HG03469 (cell line): ENCODE results near the gene SRGN.
"Not testable (repeated sequence)": the region's sequence is repeated elsewhere in the genome, so short reads cannot be mapped to it uniquely, and the experiment has no call there.

Experiments used
- ATAC-seq: cut with Tn5 transposase; IDR thresholded peaks from one replicate; pipeline ENCODE4 v1.9.1; 2021; ENCODE audit warnings: mild to moderate bottlenecking, moderate library complexity, moderate number of reproducible peaks; ENCODE audit not compliant: unreplicated experiment

The SRGN gene

DNA sequence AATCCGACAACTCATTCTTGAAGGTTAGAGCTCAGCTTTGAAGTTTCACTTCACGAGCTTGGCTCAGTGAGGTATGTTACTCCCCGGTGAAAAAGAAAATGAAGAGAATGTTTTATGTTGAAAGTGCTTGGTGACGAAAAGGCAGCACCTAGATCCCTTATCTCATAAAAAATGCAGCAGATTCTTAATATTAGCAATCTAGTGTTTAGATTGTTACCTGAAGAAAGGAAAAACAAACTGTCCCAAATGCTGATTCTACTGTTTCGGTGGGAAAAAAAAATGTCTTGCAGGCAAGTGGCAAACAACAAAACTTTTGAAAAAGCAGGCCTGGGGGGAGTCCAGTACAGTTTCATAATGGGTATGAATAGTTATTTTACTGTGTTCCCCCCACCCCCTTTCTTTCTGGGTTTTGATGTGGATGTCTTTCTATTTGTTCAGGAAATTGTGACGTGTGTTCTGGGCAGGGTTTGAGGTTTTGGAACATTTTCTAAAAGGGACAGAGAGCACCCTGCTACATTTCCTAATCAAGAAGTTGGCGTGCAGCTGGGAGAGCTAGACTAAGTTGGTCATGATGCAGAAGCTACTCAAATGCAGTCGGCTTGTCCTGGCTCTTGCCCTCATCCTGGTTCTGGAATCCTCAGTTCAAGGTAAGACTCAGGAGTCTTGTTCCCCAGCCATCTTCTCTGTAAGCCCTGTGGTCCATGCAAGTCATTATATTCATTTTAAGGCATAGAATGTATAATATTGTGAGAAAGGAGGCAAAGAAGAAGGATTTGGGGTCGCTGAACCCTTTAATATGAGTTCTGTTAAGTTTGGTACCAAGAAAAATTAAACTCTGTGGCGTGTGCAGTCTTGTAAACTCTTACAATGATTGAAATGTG, at the start of gene SRGN:
Gene SRGN, plus strand, starts transcription at position 514 of the 881 bp plus-strand sequence. Its CDS starts 55 bp downstream, at position 569.
- peak; percentile 40 for ATAC-seq

DNA sequence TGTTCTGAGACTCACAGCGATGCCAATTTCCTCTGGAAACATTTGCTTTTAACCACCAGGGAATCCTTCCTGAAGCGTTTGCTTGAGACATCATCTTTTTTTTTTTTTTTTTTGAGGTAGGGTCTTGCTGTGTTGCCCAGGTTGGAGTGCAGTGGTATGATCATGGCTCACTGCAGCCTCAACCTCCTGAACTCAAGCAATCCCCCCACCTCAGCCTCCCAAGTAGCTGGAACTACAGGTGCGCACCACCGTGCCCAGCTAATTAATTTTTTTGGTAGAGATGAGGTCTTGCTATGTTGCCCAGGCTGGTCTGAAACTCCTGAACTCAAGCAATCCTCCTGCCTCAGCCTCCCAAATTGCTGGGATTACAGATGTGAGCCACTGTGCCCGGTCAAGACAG, 47.0 kb upstream of the SRGN start:
- not testable (repeated sequence) for ATAC-seq

- ATAC-seq, result no peak
Measured at GRCh38 chr10:69042417-69042816, 45.5 kb upstream of the SRGN start.

DNA sequence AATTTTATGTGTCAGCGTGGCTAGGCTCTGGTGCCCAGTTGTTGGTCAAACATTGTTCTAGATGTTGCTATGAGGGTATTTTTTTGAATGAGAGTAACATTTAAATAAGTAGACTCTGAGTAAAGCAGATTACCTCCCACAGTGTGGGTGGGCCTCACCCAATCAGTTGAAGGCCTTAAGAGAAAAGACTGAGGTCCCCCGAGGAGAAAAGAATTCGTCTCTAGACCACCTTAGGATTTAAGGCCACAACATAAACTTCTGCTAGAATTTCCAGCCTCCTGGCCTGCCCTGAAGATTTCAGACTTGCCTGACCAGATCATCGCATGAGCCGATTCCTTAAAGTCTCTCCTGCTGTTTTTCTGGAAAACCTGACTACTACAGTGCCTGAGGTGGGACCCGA, 45.1 kb upstream of the SRGN start:
- no peak for ATAC-seq

- ATAC-seq, result no peak
Measured at GRCh38 chr10:69043931-69044531, 43.9 kb upstream of the SRGN start.

DNA sequence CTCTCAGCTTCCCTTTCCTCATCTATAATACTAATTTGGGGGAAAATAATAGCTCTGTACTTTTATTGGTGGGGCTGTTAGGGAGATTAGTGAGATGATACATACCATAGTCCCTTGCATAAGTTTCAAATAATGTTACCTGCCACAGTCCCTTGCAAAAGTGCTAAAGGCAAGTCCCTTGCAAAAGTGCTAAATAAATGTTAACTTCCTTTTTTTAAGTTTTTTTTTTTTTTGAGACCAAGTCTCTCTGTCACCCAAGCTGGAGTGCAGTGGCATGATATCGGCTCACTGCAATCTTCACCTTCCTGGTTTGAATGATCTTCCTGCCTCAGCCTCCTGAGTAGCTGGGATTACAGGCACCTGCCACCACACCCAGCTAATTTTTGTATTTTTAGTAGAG, 43.4 kb upstream of the SRGN start:
- ATAC-seq, result no peak

DNA sequence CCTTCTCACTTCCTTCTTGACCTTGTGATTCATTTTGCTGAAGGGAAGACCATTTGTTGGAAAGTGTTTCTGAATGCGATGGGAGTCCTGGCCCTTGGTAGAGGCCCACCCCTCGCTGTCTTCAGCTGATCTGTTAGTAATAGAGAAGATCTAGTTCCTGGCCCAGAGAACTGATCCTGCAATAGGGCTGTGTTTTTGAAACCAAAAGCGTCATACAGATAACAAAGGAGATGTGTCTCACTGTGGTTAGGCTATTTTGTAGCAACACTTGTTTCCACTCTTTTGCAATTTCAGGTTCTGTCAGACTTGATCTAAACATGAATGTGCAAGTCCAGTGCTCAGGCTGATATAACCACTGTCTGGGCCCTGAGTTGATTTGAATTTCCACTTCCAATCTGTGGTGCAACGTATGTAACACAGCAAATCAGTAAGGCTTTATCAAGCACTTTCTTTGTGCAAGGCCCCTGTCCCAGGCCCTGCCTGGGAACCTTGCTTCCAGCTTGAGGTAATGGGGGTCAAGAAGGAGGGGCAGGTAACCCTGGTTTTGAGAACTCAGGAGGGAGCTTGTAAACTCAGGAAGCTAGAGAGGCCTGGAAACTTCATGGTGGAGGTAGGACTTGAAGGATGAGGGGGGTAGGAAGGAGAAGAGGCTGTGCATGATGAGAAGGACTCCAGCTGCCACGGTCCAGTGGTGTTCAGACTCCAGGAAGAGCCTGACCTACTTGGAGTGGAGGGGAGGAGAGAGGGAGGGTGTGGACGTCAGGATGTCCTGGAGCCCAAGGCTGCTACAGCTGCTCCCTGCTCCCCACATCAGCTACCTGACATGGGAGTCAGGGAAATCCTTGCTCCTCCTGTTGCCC, 42.2 kb upstream of the SRGN start:
- peak; percentile 56 for ATAC-seq

- no peak for ATAC-seq
Measured at GRCh38 chr10:69047111-69047832, 40.6 kb upstream of the SRGN start.

DNA sequence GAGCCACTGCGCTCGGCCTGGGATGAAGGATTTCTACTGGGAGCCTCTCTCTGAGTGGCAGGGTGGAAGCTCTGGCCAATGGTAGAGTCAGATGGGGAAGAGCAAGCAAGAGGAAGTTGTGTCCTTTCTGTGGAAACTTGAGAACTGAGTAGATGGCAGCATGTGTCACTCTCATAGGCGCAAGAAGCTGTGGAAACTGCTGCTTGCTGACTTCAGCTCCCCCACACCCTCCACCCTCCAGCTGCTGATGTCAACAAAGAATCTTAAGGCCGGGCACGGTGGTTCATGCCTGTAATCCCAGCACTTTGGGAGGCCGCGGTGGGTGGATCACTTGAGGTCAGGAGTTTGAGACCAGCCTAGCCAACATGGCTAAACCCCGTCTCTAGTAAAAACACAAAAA, 39.8 kb upstream of the SRGN start:
- no peak for ATAC-seq

DNA sequence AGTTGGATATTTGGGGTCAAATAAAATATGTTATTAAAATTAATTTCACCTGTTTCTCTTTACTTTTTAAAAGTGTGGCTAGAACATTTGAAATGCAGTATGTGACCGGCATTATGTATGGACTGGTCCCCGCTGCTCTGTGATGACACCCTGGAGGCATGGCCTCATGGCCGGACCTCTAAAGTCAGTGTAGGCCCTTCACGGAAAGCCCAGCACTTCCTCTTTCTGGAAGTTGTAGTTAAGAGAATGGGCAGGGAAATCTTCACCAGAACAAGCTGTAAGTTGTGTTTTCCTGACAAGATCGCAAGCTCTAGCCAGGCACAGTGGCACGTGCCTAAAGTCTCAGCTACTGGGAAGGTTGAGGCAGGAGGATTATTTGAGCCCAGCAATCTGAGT, 38.3 kb upstream of the SRGN start:
- ATAC-seq, result no peak

- no peak for ATAC-seq
Measured at GRCh38 chr10:69051303-69051702, 36.6 kb upstream of the SRGN start.

DNA sequence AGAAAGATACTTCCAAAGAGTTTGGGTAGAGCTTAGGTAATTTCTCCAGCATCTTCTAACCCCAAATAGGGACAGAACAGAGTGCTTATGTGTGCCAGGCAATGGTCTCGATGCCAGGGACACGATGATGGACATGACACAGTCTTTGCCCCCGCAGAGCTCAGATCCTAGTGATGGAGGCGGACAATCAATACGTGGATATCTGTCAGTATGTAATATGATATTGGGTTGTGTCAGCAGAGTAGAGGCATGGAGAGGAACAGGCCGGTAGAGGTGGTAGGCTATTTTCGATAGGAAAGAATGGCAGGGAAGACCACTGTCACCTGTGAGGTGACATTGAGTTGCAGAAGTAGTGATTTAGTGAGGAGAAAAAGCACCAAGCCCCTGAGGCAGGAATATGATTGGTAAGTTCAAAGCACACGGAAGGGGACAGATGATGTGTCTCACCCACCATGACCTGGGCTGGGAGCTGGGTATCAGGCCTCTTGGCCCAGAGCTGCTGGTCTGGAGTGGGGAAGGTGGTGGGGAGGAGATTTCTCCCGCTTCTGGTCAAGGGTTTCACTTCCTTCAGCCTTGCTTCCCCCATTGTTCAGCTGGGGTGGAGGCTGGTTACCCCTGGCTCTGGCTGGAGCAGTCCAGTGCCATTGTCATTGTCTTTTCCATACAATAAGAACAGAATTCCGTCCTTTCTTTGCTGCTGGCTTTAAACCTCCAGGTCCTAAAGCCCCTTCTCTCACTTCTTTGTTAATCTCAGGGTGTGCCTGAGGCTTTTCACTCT, 36.0 kb upstream of the SRGN start:
- ATAC-seq, result no peak

DNA sequence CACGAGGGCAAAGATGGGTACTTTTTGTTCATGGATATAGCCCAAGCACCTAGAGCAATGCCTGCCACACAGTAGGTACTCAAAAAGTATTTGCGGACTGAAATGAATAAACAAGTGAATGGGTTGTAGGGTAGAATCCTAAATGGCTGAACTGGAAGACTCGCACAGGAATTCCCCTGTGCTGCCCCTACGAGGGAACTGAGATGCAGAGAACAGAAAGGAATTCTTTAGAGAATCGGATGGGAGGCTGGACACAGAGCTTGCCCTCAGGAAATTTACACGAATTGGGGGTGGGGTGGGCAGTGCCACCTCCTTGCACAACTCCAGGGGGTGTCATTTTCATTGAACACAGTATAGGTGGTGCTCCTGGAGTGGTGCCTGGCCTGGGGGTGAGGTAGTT, 35.2 kb upstream of the SRGN start:
- ATAC-seq, result no peak

GRCh38 chr10:69055241-69055640, 32.7 kb upstream of the SRGN start:
- no peak for ATAC-seq

GRCh38 chr10:69056129-69056528, 31.8 kb upstream of the SRGN start:
- no peak for ATAC-seq

DNA sequence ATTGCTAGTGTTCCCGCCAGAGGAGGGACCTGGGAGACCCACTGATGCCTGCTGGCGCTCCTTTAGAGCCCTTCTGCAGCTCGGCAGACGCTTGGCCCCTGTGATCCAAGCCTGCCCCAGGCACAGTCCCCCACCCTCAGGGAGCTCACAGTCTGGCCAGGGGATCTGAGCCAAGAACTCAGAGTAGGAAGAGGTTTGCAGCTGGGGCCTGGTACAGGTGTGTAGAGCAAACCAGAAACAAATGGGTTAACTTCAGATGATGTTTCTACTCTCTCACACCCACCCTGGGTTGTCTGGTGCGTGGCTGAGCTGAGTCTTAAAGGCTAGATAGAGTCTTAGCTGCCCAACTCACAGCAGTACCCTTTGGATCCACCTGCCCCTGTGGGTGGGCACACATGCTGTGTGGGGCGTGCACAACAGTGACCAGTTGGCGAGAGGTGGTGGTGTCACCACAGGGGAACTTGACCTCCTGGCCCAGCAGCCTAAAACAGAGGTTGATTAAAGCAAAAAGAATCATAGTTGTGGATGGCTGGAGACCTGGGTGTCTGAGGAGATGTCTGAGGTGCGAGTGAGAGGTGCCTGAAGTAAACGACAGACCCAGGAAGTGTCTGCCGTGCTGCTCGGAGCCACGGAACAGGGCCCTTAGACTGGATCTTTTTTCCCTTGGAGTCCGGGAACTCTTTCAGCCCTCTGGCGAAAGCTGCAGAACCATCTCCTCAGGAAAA, 31.2 kb upstream of the SRGN start:
- no peak for ATAC-seq

- ATAC-seq, result no peak
Measured at GRCh38 chr10:69057261-69057950, 30.5 kb upstream of the SRGN start.

GRCh38 chr10:69057951-69058297, 30.0 kb upstream of the SRGN start:
- no peak for ATAC-seq
